ENCODE results near the gene ACTR3.
"Not testable (repeated sequence)": the region's sequence is repeated elsewhere in the genome, so short reads cannot be mapped to it uniquely, and the experiment has no call there.

ACTR3 gene

GRCh38 chr2:113889471-113890252, at the start of gene ACTR3:
TSS of gene ACTR3 (plus strand) at chr2:113890089. CDS start at chr2:113890280, 191 bp downstream.
- Histone ChIP-seq H3K9me3 (ENCODE audit: control insufficient read depth, insufficient read depth, low read length) (no peaks in the 10 kb centered on the region), H3K9me2 (replicated peaks; ENCODE audit: control insufficient read depth, low read length) (no peaks in the 10 kb centered on the region), H3K4me1 (ENCODE audit: control insufficient read depth, low read length) (peaks cover 69% of the 10 kb centered on the region), H3K27ac (ENCODE audit: low read depth, low read length) (peak within 1 kb of the TSS; percentile 95), H3K4me3 (ENCODE audit: low read length) (peak within 1 kb of the TSS; percentile 96), H3K36me3 (ENCODE audit: control insufficient read depth, low read length) (peaks cover 89% of the 10 kb centered on the region), H3K27me3 (ENCODE audit: control insufficient read depth, low read length) (no peaks in the 10 kb centered on the region), H3K4me2 (ENCODE audit: low read length) (peak within 1 kb of the TSS; percentile 88), H4K20me1 (ENCODE audit: control insufficient read depth, insufficient read depth, low read depth, low read length) (peaks cover 22% of the 10 kb centered on the region), H3F3A (ENCODE audit: control insufficient read depth, insufficient read depth) (peaks cover 33% of the 10 kb centered on the region), H3K79me2 (ENCODE audit: control insufficient read depth, low read length) (peaks cover 97% of the 10 kb centered on the region)
- TF ChIP-seq EZH2phosphoT487 (IDR thresholded peaks at IDR 0.05; ENCODE audit: borderline replicate concordance, low read length) (no peak), CTCF (IDR thresholded peaks at IDR 0.05; ENCODE audit: low read depth, low read length, poor library complexity, severe bottlenecking) (no peak)

- TF ChIP-seq EZH2phosphoT487 (IDR thresholded peaks at IDR 0.05; ENCODE audit: borderline replicate concordance, low read length) (no peak), CTCF (IDR thresholded peaks at IDR 0.05; ENCODE audit: low read depth, low read length, poor library complexity, severe bottlenecking) (no peak)
- no peaks in the 10 kb centered on the region for H3F3A ChIP-seq (ENCODE audit: control insufficient read depth, insufficient read depth)
- no peaks in the 10 kb centered on the region for H3K79me2 ChIP-seq (ENCODE audit: control insufficient read depth, low read length)
- H3K36me3 ChIP-seq (ENCODE audit: control insufficient read depth, low read length), result peaks cover 2% of the 10 kb centered on the region; the same call in 1 of the 2 replicates
- H4K20me1 ChIP-seq (ENCODE audit: control insufficient read depth, insufficient read depth, low read depth, low read length), result no peaks in the 10 kb centered on the region
- H3K4me1 ChIP-seq (ENCODE audit: control insufficient read depth, low read length), result peaks cover 4% of the 10 kb centered on the region; the same call in 1 of the 2 replicates
- H3K4me2 ChIP-seq (ENCODE audit: low read length), result no peak overlapping the region
- H3K9me3 ChIP-seq (ENCODE audit: control insufficient read depth, insufficient read depth, low read length), result peaks cover 5% of the 10 kb centered on the region; the same call in 1 of the 2 replicates
- no peaks in the 10 kb centered on the region for H3K27me3 ChIP-seq (ENCODE audit: control insufficient read depth, low read length)
- no peak overlapping the region for H3K27ac ChIP-seq (ENCODE audit: low read depth, low read length)
- no peak overlapping the region for H3K4me3 ChIP-seq (ENCODE audit: low read length)
- no peaks in the 10 kb centered on the region for H3K9me2 ChIP-seq (replicated peaks; ENCODE audit: control insufficient read depth, low read length)
Measured at GRCh38 chr2:113840518-113840917, 49.4 kb upstream of the ACTR3 start.

GRCh38 chr2:113842919-113843736, 46.8 kb upstream of the ACTR3 start:
- no peaks in the 10 kb centered on the region for H4K20me1 ChIP-seq (ENCODE audit: control insufficient read depth, insufficient read depth, low read depth, low read length)
- no peaks in the 10 kb centered on the region for H3K79me2 ChIP-seq (ENCODE audit: control insufficient read depth, low read length)
- peaks cover 12% of the 10 kb centered on the region; the same call in 1 of the 2 replicates for H3K9me3 ChIP-seq (ENCODE audit: control insufficient read depth, insufficient read depth, low read length)
- H3K4me2 ChIP-seq (ENCODE audit: low read length), result no peak overlapping the region
- no peaks in the 10 kb centered on the region for H3K4me1 ChIP-seq (ENCODE audit: control insufficient read depth, low read length)
- H3K27me3 ChIP-seq (ENCODE audit: control insufficient read depth, low read length), result no peaks in the 10 kb centered on the region
- H3F3A ChIP-seq (ENCODE audit: control insufficient read depth, insufficient read depth), result no peaks in the 10 kb centered on the region
- H3K36me3 ChIP-seq (ENCODE audit: control insufficient read depth, low read length), result peaks cover 3% of the 10 kb centered on the region; the same call in 1 of the 2 replicates
- no peak overlapping the region for H3K4me3 ChIP-seq (ENCODE audit: low read length)
- TF ChIP-seq CTCF (IDR thresholded peaks at IDR 0.05; ENCODE audit: low read depth, low read length, poor library complexity, severe bottlenecking), result no peak
- no peak for TF ChIP-seq EZH2phosphoT487 (IDR thresholded peaks at IDR 0.05; ENCODE audit: borderline replicate concordance, low read length)
- no peak overlapping the region for H3K27ac ChIP-seq (ENCODE audit: low read depth, low read length)
- no peaks in the 10 kb centered on the region for H3K9me2 ChIP-seq (replicated peaks; ENCODE audit: control insufficient read depth, low read length)

GRCh38 chr2:113843737-113844050, 46.2 kb upstream of the ACTR3 start:
- not testable (repeated sequence) for H3K4me3 ChIP-seq (ENCODE audit: low read length); H3K36me3 ChIP-seq (ENCODE audit: control insufficient read depth, low read length); H3K27me3 ChIP-seq (ENCODE audit: control insufficient read depth, low read length); H3F3A ChIP-seq (ENCODE audit: control insufficient read depth, insufficient read depth); H3K79me2 ChIP-seq (ENCODE audit: control insufficient read depth, low read length); H3K9me2 ChIP-seq (replicated peaks; ENCODE audit: control insufficient read depth, low read length); H3K4me1 ChIP-seq (ENCODE audit: control insufficient read depth, low read length); H3K4me2 ChIP-seq (ENCODE audit: low read length); H3K27ac ChIP-seq (ENCODE audit: low read depth, low read length); H4K20me1 ChIP-seq (ENCODE audit: control insufficient read depth, insufficient read depth, low read depth, low read length)
- H3K9me3 ChIP-seq (ENCODE audit: control insufficient read depth, insufficient read depth, low read length), result peaks cover 12% of the 10 kb centered on the region; the same call in 1 of the 2 replicates
